Astrocyte of the hippocampus (primary cell): Measurements from ENCODE around the gene BABAM2.
"Not testable (repeated sequence)": the region's sequence is repeated elsewhere in the genome, so short reads cannot be mapped to it uniquely, and the experiment has no call there.

ENCODE experiments used
- DNase-seq: peaks from one replicate; pipeline ENCODE4 v3.0.0; 2011; ENCODE audit warnings: low read depth, low spot score

Gene BABAM2

GRCh38 chr2:27878825-27879224 lies 11.7 kb upstream of the BABAM2 start:
- no peak for DNase-seq

GRCh38 chr2:27881815-27882583 lies 8.5 kb upstream of the BABAM2 start:
- not testable (repeated sequence) for DNase-seq

DNA sequence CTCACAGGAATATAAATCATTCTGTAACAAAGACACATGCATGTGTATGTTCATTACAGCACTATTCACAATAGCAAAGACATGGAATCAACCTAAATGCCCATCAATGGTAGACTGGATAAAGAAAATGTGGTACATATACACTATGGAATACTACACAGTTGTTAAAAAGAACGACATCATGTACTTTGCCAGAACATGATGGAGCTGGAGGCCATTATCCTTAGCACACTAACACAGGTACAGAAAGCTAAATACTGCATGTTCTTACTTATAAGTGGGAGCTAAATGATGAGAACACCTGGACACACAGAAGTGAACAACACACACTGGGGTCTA lies 8.0 kb upstream of the BABAM2 start:
- DNase-seq = not testable (repeated sequence)

DNA sequence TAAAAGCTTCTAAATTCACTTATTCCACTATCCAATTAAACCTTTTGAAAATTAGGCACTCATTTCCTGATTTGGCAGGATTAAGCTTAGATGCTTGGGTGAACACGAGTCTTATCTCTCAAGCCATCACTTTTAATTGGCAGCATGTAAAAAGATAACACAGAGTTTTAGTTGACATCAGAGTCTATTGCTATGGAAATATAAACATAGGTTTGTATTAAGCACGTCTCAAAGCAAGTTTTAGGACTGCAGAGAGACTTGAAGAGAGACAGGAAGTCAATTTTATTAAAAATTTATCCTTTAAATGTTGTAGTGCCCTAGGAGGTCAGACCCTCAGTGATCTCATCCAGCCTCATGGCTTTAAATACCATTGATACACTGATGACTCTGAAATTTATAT lies 5.9 kb upstream of the BABAM2 start:
- DNase-seq = peak; percentile 39

GRCh38 chr2:27885234-27885633 lies 5.3 kb upstream of the BABAM2 start:
- no peak for DNase-seq

GRCh38 chr2:27885661-27886060 lies 4.9 kb upstream of the BABAM2 start:
- no peak for DNase-seq

DNA sequence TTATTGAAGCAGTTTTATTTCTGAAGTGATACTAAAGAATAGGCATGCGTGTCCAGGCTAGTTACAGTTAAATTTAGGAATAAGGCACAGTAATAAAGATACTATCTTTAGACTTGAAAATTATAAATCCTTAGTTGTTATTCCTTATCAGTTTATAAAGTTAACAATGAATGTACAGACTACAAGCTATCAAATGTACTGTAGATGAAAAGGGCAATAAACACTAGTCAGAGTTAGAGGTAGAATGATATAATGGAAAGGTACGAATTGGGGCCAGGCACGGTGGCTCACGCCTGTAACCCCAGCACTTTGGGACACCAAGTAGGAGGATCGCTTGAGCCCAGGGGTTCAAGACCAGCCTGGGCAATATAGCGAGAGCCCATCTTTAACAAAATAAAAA lies 4.2 kb upstream of the BABAM2 start:
- no peak for DNase-seq

DNA sequence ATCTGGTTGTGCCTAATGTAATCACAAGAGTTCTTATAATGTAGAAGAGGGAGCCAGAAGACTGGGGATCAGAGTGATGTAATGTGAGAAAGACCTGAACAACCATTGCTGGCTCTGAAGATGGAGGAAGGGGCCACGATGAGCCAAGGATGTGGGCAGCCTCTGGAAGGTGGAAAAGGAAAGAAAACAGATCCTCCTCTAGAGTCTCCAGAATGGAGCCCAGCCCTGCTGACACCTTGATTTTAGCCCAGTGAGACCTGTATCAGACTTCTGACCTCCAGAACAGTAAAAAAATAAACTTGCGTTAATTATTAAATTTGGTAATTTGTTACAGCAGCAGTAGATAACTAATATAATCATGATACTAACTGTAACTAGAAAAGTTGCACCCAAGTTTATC lies 3.4 kb upstream of the BABAM2 start:
- no peak for DNase-seq

DNA sequence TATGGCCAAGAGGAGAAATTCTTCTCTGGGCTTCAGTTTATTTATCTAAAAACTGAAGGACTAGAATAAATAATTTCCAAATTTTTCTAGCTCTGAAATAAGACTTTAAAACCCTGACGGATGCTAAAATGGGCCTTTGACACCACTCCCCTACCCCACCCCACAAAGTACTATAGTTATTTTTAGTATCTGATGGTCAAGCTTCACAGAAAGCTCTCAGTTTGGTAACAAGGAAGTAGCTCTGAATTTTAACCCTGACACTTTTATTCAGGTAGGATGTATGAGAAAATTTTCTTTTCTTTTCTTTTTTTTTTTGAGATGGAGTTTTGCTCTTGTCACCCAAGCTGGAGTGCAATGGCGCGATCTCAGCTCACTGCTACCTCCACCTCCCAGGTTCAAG lies 2.7 kb upstream of the BABAM2 start:
- DNase-seq = no peak

- peak; percentile 34 for DNase-seq
Observed at GRCh38 chr2:27888790-27889189, 1.7 kb upstream of the BABAM2 start.

DNA sequence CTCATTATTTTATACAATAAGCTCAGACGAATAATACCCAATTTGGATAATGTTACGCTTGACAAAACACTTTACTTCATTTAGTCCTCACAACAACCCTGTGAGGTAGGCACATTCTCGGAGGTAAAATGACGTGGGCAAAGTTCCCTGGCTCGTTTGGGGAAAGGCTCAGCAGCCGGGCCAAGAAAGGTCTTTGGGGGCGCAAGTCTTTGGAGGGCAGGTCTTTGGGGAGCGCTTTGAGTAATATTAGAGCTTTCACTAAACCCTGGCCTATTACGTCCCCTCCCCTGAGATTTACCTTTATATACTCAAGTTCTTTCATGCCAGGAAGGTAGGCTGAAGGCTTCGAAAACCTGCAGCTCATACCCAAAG lies 769 bp upstream of the BABAM2 start:
- peak; percentile 62 for DNase-seq

GRCh38 chr2:27890924-27891672 lies 569 bp downstream of the BABAM2 start:
- DNase-seq = peak; percentile 84

DNA sequence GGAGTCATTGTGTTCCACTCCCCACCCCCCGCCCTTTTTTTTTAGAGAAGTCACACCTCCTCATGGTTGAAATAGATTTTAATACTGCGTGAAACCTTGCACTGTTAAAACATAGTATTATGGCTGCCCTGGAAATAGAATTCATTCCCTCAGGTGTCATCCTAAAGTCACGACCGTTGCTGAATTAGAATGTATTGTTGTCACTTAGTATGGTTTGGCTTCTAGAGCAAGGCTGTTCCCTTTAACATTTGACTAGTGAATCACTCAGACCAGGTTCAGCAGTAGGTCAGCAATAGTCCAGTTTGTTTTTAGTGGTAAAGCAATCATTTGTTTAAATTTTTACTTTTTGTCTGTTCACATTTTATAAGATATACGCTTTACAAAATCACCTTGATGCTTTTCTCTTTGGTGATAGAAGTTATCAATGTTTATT lies 1.2 kb downstream of the BABAM2 start:
- peak; percentile 49 for DNase-seq

DNA sequence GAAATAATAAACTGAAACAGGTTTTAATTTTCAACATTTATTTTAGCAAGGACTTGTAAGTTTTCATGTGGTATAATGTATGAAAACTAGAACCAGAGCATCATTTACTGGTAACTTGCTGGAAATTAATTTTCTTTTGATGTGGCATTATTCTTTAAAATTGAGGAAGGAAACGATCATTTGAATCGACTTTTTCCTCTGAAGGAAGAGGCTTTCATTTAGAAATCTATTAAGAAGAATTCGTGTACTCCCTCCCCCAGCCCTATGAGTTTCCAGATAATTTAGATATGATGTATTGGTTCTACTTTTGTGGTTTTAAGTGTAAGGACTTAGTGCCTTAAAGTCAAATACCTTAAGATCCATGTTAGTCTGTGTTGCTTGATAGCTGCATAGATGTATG lies 2.5 kb downstream of the BABAM2 start:
- DNase-seq = no peak

DNA sequence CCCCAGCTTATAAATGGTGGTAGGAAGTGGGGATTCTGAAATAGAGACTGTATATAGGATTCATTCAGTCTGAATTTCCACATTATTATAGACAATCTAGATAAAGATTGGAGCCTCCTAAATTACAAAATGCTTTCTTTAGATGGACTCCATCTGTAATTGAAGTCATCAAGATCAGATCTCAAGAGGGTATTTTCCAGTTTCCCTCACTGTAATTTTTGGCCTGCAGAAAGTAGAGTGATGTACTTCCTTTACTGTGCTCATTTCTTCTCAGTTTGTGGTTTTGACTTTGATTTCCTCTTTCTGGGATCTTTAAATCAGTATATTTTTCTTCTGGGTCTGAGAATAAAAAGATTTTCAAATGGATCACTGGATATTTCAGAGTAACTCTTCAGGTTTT lies 7.2 kb downstream of the BABAM2 start:
- DNase-seq = no peak

DNA sequence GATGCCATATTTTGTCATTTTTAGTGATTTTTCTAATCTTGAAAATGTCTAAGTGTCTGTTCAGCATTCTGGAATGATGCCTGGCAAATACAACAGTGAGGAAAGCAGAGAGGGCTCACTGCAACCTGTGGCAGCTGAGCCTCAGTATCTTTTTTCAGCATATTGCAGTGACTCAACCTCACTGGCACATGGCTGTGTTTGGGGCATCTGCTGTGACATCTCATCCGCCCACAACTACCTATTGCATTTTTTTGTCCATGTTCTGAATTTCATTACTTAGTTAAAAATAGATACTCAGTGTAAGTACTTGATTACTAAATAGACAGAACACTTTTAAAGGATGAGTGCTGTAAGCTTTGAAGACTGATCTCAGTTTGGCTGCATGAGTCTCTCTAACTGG lies 10.7 kb downstream of the BABAM2 start:
- DNase-seq = peak; percentile 20

DNA sequence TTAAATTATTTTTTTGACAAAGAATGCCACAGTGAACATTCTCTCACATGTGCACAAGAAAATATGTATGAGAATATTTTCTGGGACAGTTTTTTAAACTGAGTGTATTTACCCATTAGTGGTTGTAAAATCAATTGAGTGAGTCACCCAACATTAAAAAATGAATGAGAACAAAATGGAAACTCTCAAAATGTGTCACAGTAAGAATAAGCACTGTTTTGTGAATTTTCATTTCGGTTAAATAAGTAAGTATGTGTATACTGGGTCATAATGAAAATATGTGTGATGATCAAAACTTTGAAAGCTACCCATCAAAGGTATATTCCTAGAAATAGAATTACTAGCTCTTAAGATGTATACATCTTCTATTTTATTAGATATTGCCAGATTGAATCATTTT lies 11.6 kb downstream of the BABAM2 start:
- no peak for DNase-seq

DNA sequence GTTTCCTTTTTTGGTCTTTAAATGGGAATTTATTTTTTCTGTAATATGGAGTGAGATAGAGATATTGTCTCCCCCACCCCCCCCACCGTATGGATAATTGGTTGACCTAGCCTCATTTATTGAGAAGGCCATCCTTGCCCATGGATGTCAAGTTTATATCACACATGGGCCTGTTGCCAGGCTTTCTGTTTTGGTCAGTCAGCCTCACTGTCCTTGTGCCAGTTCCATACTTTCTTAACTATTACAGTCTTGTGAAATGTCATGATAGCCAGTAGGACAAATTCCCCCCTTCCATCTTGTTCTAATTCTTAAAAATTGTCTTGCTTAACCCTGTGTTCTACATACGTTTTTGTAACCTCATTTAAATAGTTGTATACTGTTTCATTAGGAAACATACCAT lies 12.5 kb downstream of the BABAM2 start:
- no peak for DNase-seq

DNA sequence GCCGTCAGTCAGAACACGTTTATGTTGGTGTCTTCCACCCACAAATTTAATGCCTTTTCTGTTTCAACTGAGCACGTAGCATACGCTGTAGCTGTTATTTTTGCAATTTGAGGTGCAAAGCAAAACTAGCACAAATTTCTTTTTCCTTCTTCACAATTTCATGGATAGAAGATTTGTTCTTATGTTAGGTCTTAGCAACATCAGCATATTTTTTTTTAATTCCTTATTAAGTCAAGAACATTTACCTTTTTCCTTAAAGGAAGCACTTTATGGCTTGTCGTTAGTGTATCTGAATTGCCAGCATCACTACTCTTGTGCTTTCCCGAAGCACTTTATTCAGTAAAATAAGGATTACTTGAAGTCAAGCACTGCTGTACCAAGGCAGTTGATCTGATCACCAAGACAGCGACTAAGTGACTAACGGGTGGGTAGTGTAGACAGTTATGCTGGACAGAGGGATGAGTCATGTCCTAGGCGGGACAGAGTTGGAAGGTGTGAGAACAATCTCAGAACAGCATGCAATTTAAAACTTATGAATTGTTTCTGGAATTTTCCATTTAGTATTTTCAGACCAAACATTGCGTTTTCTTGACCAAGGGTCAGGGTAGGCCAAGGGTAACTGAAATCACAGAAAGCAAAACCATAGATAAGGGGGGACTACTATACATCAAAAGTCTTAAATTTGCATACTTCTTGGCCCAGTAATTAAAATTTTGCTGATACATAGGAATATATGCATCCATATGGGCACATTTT lies 13.3 kb downstream of the BABAM2 start:
- DNase-seq = peak; percentile 53

DNA sequence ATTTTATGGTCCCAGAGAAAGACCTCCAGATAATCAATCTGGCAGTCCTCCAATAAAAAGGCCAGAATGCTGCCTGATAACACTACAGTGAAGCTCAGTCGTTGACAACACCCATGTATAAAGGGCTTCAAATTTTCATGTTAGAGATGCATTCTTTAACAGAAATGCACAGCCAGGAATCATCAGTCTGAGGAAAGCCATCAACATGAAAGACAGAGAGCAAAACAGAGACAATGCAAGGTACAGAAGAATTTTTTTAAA lies 13.8 kb downstream of the BABAM2 start:
- DNase-seq = no peak

- DNase-seq = no peak
Observed at GRCh38 chr2:27906074-27906473, 15.5 kb downstream of the BABAM2 start.

DNA sequence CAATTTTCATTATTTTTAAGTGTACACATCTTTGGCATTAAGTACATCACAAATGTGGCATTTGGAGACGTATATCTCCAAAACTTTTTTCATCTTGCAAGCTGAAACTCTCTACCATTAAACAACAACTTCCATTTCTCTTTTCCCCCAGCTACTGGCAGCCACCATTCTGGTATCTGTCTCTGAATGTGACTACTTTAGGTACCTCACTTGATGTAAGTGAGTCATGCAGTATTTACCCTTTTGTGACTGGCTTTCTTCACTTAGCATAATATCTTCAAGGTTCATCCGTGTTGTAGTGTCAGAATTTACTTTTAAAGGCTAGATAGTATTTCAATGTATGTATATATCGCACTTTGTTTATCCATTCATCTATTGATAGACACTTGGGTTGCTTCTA lies 17.0 kb downstream of the BABAM2 start:
- DNase-seq = no peak

DNA sequence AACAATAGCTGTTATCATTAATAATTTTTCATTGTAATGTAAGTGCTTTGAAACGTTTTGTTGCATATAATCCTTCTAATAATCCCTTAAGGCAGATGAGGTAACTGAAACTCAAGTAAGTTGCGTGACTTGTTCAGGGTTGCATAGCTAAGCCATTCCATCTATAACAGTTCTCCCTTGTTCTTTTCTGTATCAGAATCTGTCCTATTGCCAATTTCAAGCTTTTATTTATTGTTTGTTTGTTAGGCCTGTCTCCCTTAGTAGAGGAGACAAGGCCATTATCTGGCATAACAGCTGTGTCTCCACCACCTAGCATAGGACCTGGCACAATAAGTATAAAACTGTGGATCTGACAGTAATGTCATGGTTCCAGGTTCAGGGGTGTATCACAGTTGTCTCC lies 19.4 kb downstream of the BABAM2 start:
- DNase-seq = no peak
